ENCODE results near the gene KRT77.

Gene KRT77

DNA sequence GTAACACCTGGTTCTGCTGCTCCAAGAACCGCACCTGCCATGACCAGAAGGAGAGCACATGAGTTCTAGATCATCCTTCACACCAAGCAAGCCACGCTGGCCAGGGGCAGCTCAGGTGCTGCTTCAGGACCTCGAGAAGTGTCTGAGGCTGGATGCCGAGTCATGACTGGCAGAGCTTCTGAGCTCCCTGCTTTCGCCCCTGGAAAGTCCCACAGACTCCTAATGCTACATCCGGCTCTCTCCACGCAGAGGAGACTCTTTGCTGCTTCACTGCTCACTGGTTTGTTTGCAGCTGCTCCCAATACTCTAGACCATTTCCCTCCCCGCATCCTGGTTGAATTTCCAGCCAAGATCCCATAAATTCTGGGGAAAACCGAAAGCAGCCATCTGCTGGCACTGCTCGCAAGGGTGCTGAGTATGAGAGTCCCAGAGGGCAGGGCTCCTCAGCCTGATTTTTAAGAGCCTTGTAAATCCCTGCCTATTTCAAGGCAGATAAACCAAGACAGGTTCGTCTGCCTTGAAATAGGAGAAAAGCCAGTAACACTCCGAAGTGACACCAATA lies 52.7 kb downstream of the KRT77 start:
- DNase-seq: no peak

DNA sequence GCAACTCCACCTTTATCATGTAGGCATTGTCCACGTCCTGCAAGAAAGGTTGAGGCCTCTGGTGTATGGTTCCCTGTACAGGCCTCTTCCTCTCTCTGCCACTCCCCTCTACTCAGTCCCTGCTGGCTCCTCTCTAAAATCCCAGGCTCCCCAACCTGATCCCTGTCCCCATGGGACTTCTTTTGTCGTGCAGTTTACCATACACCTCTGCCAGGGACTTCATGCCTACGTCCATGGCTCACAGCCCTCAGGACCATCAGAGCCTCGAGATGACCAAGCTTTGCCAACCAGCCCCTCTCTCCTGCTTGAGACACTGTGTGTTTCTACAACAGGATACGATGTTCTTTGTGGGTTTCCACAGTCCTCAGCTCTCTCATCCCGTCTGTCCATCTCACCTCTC lies 54.3 kb downstream of the KRT77 start:
- DNase-seq: no peak

DNA sequence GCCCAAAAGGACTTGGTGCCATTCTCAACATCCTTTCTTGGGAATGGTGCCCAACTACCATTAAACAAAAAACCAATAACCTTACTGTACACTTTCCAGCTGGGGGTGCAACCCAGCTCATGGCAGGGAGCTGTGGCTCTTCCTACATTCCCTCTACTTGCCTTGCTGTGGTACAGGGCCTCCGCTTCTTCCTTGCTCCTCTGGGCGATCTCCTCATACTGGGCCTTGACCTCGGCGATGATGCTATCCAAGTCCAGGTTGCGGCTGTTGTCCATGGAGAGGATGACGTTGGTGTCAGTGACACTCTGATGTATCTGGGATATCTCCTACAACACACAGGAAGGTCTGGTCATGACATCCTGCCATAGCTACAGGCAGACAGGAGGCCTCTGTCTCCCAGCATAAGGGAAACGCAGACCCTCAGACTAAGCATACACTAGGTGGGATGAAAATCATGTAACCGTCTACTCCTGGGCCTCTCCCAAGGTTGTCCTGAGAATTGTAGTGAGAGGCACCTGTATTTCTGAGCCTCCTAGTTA lies 55.2 kb downstream of the KRT77 start:
- no peak for DNase-seq

DNA sequence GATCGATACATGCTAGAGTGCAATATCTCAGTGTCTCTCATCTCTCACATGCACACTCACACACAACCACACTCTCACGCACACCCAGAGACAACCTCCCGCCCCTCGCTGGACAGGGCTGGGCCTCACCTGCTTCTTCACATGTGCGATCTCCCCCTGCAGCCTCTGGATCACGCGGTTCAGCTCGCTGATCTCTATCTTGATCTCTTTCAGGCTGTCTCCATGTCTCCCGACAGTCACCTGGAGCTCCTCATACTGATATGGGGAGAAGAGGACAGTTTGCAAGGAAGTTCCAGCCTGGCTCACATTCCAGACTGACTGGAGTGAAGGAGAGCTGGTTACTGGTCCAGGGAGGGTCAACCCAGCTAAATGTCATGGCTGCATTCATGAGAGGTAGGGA lies 55.7 kb downstream of the KRT77 start:
- DNase-seq: no peak

DNA sequence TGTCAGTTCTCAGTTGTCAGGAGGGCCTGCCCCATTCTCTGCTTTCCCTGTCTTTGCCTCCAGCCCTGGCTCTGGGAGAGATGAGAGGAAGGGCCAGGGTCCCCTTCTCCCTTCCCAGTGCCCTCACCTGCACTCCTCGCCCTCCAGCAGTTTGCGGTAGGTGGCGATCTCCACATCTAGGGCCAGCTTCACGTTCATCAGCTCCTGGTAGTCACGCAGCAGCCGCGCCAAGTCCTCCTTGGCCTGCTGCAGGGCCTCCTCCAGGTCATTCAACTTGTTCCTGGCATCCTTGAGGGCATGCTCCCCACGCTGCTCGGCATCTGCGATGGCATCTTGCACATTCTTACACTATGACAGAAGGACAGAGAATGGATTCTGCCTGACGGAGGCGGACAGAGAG lies 56.7 kb downstream of the KRT77 start:
- no peak for DNase-seq

DNA sequence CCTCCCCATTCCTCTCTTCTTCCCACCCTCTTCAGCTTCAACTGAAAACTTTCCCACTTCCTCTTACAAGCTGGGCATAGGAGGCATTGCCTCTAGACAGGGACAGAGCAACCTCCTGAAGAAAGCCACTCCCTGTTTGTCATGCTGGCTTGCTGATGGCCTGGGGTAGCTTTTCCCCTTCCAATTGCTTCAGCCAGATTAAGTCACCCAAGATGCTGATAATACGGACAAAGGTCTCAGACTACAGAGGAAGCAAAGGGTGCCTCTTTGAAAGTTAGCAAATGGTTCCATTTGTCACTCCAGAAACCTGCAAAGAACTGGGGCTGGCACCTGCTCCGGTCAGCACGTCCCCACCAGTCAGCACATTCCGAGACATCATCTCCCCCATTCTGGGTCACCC lies 57.3 kb downstream of the KRT77 start:
- DNase-seq: no peak

DNA sequence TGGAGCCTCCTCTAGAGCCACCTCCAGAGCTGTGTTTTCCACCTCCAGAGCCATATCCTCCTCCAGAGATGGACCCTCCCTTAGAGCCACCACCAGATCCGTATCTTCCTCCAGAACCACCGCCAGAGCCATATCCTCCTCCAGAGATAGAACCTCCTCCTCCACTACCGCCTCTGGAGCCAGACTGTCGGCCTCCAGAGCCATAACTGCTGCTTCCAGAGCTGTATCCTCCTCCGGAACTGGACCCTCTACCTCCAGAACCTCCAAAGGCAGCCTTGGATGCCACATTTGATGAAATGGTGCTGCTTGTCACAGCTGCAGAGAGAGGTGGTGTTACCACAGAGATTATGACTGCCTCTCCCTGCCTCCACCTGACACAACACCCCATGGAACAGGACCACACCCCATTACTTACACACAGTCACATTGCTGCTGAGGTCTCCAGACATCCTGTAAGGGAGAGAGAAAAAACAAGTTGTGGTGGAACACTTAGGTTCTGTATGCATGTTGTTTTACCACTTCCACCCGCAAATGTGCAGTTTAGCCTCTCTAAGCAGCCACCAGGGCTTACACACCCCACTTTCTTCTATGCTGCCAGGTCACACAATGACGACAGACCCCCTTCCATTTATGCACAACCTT lies 58.1 kb downstream of the KRT77 start:
- no peak for DNase-seq

DNA sequence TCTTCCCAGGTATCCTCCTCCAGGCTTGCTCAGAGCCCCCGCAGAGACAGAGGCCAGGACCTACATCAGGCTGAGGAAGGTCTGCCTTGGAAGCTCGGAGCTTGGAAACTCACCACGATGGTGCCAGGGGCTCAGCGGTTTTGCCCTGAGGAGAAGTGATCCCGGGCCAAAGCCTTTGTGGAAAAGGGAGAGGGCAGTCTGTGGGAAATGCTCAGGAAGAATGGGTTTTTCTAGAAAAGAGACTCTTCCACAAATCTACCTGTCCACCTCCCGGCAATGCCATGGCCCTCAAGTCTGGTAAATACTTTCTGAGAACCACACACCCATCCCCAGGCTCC lies 59.3 kb downstream of the KRT77 start:
- DNase-seq: no peak

DNA sequence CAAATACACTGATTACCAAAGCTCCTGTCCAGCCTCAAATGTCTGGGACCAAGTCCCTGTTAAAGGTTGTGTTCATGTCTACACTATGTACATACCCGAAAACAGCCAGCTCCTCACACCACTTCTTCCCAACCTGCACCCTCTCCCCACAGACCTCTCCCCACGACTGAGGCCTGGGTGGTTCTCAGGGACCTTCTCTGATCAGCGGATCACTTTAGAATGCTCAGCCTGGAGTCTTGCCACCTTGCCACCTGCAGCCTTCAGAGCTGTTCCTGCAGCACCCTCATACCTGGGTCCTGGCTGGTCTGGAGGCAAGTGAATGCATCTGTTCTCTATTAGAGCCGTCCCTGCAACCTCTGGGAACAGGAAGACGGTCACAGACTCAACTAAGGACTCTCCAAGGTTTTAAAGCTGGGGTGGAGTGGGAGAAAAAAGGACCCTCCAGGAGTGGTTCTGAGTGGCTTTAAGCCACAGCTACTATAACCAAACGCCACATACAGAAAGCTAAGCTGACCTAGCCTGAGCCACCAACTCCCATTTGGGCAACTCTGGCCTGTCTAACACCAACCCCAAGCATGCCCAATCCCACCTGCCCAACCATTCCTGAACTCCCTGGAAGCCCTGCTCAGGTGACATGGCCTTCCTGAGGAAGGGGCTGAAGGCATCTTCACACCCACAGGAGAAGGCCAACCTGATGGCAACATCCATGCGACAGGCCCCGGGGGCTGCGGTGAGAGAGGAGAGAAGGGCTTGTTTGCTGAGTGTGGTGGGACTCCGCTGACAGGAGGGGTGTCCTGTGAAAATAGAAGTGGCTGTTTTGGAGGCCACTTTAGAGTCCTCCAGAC lies 59.9 kb downstream of the KRT77 start:
- no peak for DNase-seq

DNA sequence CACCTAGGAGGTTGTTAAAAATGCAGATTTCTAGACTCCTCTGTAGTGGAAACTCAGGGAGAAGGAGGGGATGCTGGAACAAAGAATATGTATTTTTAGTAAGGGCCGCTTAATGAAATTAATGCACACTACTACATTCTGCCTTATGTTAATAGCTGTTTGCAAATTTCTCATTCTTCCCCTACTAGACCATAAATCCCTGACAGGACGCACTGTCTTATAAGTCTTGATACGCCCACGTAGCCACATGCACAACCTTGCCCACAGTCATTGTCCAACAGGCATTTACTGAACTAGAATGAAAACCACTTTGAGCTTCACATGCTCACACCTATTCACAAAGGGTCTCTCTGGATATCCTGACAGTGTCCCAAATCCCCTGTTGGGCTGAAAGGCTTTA lies 61.9 kb downstream of the KRT77 start:
- DNase-seq: no peak
